ENCODE data around the gene TENM3.

TENM3 gene

GRCh38 chr4:182491719-182492118 lies 248.5 kb downstream of the TENM3 start:
- ChIA-PET POLR2A (no interaction called here), CTCF (interaction anchor here (0.7 kb wide), 1 partner anchor 43 kb away, joined by 3 read pairs; no protein-coding TSS in a partner anchor)
- Histone ChIP-seq H3K9me3 (ENCODE audit: control insufficient read depth, insufficient read depth, low read depth, low read length) (no peaks in the 10 kb centered on the region), H3K27ac (ENCODE audit: extremely low read depth, low read depth, low read length) (no peak overlapping the region), H3K36me3 (ENCODE audit: control insufficient read depth in 2 of 2, insufficient read depth in 1 of 2, low read length in 2 of 2) (no peaks in the 10 kb centered on the region), H3K4me1 (ENCODE audit: control insufficient read depth, insufficient read depth, low read length) (peaks cover 14% of the 10 kb centered on the region), H3K4me3 (ENCODE audit: low read depth, low read length) (no peak overlapping the region)
- no peak for TF ChIP-seq ZNF24 (tag by site-specific recombination; IDR thresholded peaks at IDR 0.05)
- TF ChIP-seq, protein P1, sequence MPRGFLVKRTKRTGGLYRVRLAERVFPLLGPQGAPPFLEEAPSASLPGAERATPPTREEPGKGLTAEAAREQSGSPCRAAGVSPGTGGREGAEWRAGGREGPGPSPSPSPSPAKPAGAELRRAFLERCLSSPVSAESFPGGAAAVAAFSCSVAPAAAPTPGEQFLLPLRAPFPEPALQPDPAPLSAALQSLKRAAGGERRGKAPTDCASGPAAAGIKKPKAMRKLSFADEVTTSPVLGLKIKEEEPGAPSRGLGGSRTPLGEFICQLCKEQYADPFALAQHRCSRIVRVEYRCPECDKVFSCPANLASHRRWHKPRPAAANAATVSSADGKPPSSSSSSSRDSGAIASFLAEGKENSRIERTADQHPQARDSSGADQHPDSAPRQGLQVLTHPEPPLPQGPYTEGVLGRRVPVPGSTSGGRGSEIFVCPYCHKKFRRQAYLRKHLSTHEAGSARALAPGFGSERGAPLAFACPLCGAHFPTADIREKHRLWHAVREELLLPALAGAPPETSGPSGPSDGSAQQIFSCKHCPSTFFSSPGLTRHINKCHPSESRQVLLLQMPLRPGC (tag by site-specific recombination; IDR thresholded peaks at IDR 0.05) = no peak
- TF ChIP-seq ZFP41 (tag by site-specific recombination; IDR thresholded peaks at IDR 0.05; ENCODE audit: borderline replicate concordance) = no peak
- no peak for TF ChIP-seq ZNF670 (tag by site-specific recombination; IDR thresholded peaks at IDR 0.05; ENCODE audit: low read depth)
- TF ChIP-seq, protein P2, sequence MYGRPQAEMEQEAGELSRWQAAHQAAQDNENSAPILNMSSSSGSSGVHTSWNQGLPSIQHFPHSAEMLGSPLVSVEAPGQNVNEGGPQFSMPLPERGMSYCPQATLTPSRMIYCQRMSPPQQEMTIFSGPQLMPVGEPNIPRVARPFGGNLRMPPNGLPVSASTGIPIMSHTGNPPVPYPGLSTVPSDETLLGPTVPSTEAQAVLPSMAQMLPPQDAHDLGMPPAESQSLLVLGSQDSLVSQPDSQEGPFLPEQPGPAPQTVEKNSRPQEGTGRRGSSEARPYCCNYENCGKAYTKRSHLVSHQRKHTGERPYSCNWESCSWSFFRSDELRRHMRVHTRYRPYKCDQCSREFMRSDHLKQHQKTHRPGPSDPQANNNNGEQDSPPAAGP (tag by site-specific recombination; IDR thresholded peaks at IDR 0.05) = no peak
- TF ChIP-seq ZBTB20 (tag by site-specific recombination; IDR thresholded peaks at IDR 0.05) = no peak
- no peak for TF ChIP-seq FEZF1 (tag by site-specific recombination; IDR thresholded peaks at IDR 0.05)
- TF ChIP-seq SP2 (tag by site-specific recombination; IDR thresholded peaks at IDR 0.05) = no peak
- no peak for TF ChIP-seq HOXC10 (CRISPR knock-in tag; IDR thresholded peaks at IDR 0.05)
- no peak for TF ChIP-seq ZNF530 (tag by site-specific recombination; IDR thresholded peaks at IDR 0.05; ENCODE audit: low read depth)
- TF ChIP-seq, protein P3, sequence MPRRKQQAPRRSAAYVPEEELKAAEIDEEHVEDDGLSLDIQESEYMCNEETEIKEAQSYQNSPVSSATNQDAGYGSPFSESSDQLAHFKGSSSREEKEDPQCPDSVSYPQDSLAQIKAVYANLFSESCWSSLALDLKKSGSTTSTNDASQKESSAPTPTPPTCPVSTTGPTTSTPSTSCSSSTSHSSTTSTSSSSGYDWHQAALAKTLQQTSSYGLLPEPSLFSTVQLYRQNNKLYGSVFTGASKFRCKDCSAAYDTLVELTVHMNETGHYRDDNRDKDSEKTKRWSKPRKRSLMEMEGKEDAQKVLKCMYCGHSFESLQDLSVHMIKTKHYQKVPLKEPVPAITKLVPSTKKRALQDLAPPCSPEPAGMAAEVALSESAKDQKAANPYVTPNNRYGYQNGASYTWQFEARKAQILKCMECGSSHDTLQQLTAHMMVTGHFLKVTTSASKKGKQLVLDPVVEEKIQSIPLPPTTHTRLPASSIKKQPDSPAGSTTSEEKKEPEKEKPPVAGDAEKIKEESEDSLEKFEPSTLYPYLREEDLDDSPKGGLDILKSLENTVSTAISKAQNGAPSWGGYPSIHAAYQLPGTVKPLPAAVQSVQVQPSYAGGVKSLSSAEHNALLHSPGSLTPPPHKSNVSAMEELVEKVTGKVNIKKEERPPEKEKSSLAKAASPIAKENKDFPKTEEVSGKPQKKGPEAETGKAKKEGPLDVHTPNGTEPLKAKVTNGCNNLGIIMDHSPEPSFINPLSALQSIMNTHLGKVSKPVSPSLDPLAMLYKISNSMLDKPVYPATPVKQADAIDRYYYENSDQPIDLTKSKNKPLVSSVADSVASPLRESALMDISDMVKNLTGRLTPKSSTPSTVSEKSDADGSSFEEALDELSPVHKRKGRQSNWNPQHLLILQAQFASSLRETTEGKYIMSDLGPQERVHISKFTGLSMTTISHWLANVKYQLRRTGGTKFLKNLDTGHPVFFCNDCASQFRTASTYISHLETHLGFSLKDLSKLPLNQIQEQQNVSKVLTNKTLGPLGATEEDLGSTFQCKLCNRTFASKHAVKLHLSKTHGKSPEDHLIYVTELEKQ (tag by site-specific recombination; IDR thresholded peaks at IDR 0.05; ENCODE audit: borderline replicate concordance) = no peak
- TF ChIP-seq BCL11B (tag by site-specific recombination; IDR thresholded peaks at IDR 0.05; ENCODE audit: low read depth) = no peak
- no peak for TF ChIP-seq ZNF391 (tag by site-specific recombination; IDR thresholded peaks at IDR 0.05; ENCODE audit: borderline replicate concordance, low read depth)
- TF ChIP-seq ZNF501 (tag by site-specific recombination; IDR thresholded peaks at IDR 0.05) = no peak
- TF ChIP-seq EGR2 (tag by site-specific recombination; IDR thresholded peaks at IDR 0.05; ENCODE audit: low read depth) = no peak
- TF ChIP-seq ZNF521 (tag by site-specific recombination; IDR thresholded peaks at IDR 0.05) = no peak

GRCh38 chr4:182492423-182492822 lies 249.2 kb downstream of the TENM3 start:
- Histone ChIP-seq H3K27ac (ENCODE audit: extremely low read depth, low read depth, low read length) (no peak overlapping the region), H3K9me3 (ENCODE audit: control insufficient read depth, insufficient read depth, low read depth, low read length) (no peaks in the 10 kb centered on the region), H3K4me3 (ENCODE audit: low read depth, low read length) (no peak overlapping the region), H3K4me1 (ENCODE audit: control insufficient read depth, insufficient read depth, low read length) (peaks cover 14% of the 10 kb centered on the region), H3K36me3 (ENCODE audit: control insufficient read depth in 2 of 2, insufficient read depth in 1 of 2, low read length in 2 of 2) (no peaks in the 10 kb centered on the region)
- ChIA-PET POLR2A (no interaction called here), CTCF (no interaction called here)
- peak; percentile 74 for TF ChIP-seq BCL6B (tag by site-specific recombination; IDR thresholded peaks at IDR 0.05)
- TF ChIP-seq ZFP41 (tag by site-specific recombination; IDR thresholded peaks at IDR 0.05; ENCODE audit: borderline replicate concordance) = no peak
- no peak for TF ChIP-seq ZNF366 (tag by site-specific recombination; conservative IDR thresholded peaks at IDR 0.05)
- TF ChIP-seq ZNF341 (tag by site-specific recombination; IDR thresholded peaks at IDR 0.05; ENCODE audit: low read depth) = no peak
- no peak for TF ChIP-seq PRDM2 (tag by site-specific recombination; IDR thresholded peaks at IDR 0.05; ENCODE audit: borderline replicate concordance)
- 0 out of 2 replicates have a peak, but pooled peaks have one; percentile 0 for TF ChIP-seq ZNF629 (tag by site-specific recombination; IDR thresholded peaks at IDR 0.05)
- no peak for TF ChIP-seq ZNF600 (tag by site-specific recombination; IDR thresholded peaks at IDR 0.05)
- TF ChIP-seq OSR2 (tag by site-specific recombination; IDR thresholded peaks at IDR 0.05) = peak; percentile 27; the same call in 1 of the 2 replicates
